LNCaP clone FGC (cell line): ENCODE measurements around the gene PEDS1.

Experiments used
- DNase-seq: peaks from one replicate; pipeline ENCODE4 v3.0.0-alpha.2; 2011; ENCODE audit warnings: low read depth
- H3K4me3 ChIP-seq: 2 replicates; pipeline ENCODE4 v1.5.1; 2011; ENCODE audit warnings: mild to moderate bottlenecking, low read depth, low read length, control low read depth
- CTCF ChIP-seq: IDR thresholded peaks from 2 replicates; pipeline ENCODE4 v1.5.1; 2012; ENCODE audit warnings: mild to moderate bottlenecking; ENCODE audit not compliant: control insufficient read depth, insufficient read depth; ENCODE audit errors: extremely low read depth

The PEDS1 gene

GRCh38 chr20:50129662-50130355, 23.7 kb downstream of the PEDS1 start:
- no peak overlapping the region for H3K4me3 ChIP-seq
- no peak for DNase-seq
- TF ChIP-seq CTCF, result no peak

- DNase-seq, result no peak
Measured at GRCh38 chr20:50128520-50128905, 25.0 kb downstream of the PEDS1 start.

GRCh38 chr20:50127587-50128519, 25.7 kb downstream of the PEDS1 start:
- TF ChIP-seq CTCF, result no peak
- no peak for DNase-seq
- no peak overlapping the region for H3K4me3 ChIP-seq

More at GRCh38 chr20:50128520-50128905, 25.0 kb downstream of the PEDS1 start:
- no peak overlapping the region for H3K4me3 ChIP-seq
- TF ChIP-seq CTCF, result no peak

- DNase-seq, result no peak
- H3K4me3 ChIP-seq, result no peak overlapping the region
- no peak for TF ChIP-seq CTCF
Measured at GRCh38 chr20:50126662-50127061, 26.9 kb downstream of the PEDS1 start.

- DNase-seq, result no peak
- H3K4me3 ChIP-seq, result no peak overlapping the region
- no peak for TF ChIP-seq CTCF
Measured at GRCh38 chr20:50125279-50125678, 28.2 kb downstream of the PEDS1 start.

GRCh38 chr20:50124496-50124895, 29.0 kb downstream of the PEDS1 start:
- no peak for DNase-seq
- no peak overlapping the region for H3K4me3 ChIP-seq
- no peak for TF ChIP-seq CTCF
